NT2/D1 (cell line): ENCODE measurements around the gene VEZF1.
A peak's percentile ranks its signal among the peaks of the same experiment; 100 is the strongest.

ENCODE experiments used
- DNase-seq: peaks from one replicate; pipeline ENCODE4 v3.0.0-alpha.2; 2011; ENCODE audit warnings: low read depth, low spot score
- H3K27me3 ChIP-seq: 2 replicates; pipeline ENCODE4 v1.6.0; 2011; ENCODE audit warnings: mild to moderate bottlenecking; ENCODE audit not compliant: insufficient read length, insufficient read depth
- H3K36me3 ChIP-seq: 2 replicates; pipeline ENCODE4 v1.6.1; 2011; ENCODE audit warnings: mild to moderate bottlenecking, low read length, mixed read lengths; ENCODE audit not compliant: insufficient read depth, insufficient read length
- H3K4me1 ChIP-seq: 2 replicates; pipeline ENCODE4 v1.5.1; 2011; ENCODE audit not compliant: insufficient read depth, insufficient read length
- H3K4me3 ChIP-seq: 2 replicates; pipeline ENCODE4 v1.5.1; 2011; ENCODE audit warnings: low read depth; ENCODE audit not compliant: insufficient read length
- H3K9ac ChIP-seq: 2 replicates; pipeline ENCODE4 v1.6.0; 2011; ENCODE audit warnings: low read depth; ENCODE audit not compliant: insufficient read length
- H3K9me3 ChIP-seq: 2 replicates; pipeline ENCODE4 v1.5.1; 2011; ENCODE audit warnings: mild to moderate bottlenecking, low read length; ENCODE audit not compliant: insufficient read depth
- SUZ12 ChIP-seq: IDR thresholded peaks from 2 replicates; pipeline ENCODE4 v1.6.1; 2011; ENCODE audit not compliant: insufficient read length, insufficient read depth; ENCODE audit errors: extremely low read depth
- YY1 ChIP-seq: IDR thresholded peaks from 2 replicates; pipeline ENCODE4 v1.6.1; 2011; ENCODE audit not compliant: insufficient read length, insufficient read depth
- ZNF274 ChIP-seq: IDR thresholded peaks from 2 replicates; pipeline ENCODE4 v1.6.1; 2011; ENCODE audit warnings: mild to moderate bottlenecking, low read depth, low read length

Gene VEZF1

DNA sequence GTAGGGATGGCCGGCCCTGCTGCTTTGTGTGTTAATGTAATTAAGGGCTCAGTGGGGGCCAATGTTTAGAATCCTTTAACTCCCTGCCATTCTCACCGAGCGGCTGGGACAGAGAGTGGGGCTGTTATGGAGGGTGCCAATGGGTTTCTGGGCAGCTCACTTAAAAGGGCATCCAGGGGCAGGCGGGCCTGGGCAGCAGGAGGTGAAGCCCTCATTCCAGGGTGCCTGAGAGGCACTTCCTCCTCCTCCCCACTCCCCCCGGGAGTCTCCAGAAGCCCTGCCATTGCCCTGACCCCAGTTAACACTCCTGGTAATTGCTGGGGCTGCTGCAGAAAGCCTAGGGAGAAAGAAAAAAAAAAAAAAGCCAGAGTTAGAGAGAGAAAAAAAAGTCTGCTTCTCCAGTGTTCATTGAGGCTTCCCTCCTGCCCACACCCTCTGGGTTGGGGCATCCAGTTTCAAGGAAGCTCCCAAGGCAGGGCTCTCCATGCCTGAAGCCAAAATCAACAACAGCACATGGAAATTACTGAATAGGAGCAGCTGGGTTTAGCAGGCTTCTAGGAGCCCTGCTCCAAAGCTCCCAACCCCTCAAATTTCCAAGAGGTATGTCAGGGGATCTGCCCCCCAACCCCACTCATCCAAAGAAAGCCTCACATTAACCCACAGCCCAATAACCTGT lies 60.9 kb downstream of the VEZF1 start:
- no peaks in the 10 kb centered on the region for H3K9me3 ChIP-seq
- no peak for TF ChIP-seq ZNF274
- peak; percentile 4 for TF ChIP-seq YY1
- H3K36me3 ChIP-seq = no peaks in the 10 kb centered on the region
- no peak for DNase-seq
- no peak overlapping the region for H3K4me3 ChIP-seq
- H3K9ac ChIP-seq = peak overlapping the region; percentile 37
- H3K27me3 ChIP-seq = no peaks in the 10 kb centered on the region
- H3K4me1 ChIP-seq = peaks cover 26% of the 10 kb centered on the region

GRCh38 chr17:57926723-57927047 lies 61.4 kb downstream of the VEZF1 start:
- H3K36me3 ChIP-seq = no peaks in the 10 kb centered on the region
- H3K4me3 ChIP-seq = no peak overlapping the region
- no peak for DNase-seq
- no peaks in the 10 kb centered on the region for H3K27me3 ChIP-seq
- no peak for TF ChIP-seq ZNF274
- no peak for TF ChIP-seq YY1
- TF ChIP-seq SUZ12 = no peak
- H3K9me3 ChIP-seq = no peaks in the 10 kb centered on the region
- no peak overlapping the region for H3K9ac ChIP-seq
- H3K4me1 ChIP-seq = peaks cover 24% of the 10 kb centered on the region

- H3K9ac ChIP-seq = peak overlapping the region; percentile 37
- no peaks in the 10 kb centered on the region for H3K27me3 ChIP-seq
- DNase-seq = no peak
- TF ChIP-seq ZNF274 = no peak
- TF ChIP-seq YY1 = no peak
- no peak for TF ChIP-seq SUZ12
- no peak overlapping the region for H3K4me3 ChIP-seq
- H3K9me3 ChIP-seq = no peaks in the 10 kb centered on the region
- H3K36me3 ChIP-seq = no peaks in the 10 kb centered on the region
- H3K4me1 ChIP-seq = peaks cover 17% of the 10 kb centered on the region
Measured at GRCh38 chr17:57925361-57925990, 62.6 kb downstream of the VEZF1 start.

DNA sequence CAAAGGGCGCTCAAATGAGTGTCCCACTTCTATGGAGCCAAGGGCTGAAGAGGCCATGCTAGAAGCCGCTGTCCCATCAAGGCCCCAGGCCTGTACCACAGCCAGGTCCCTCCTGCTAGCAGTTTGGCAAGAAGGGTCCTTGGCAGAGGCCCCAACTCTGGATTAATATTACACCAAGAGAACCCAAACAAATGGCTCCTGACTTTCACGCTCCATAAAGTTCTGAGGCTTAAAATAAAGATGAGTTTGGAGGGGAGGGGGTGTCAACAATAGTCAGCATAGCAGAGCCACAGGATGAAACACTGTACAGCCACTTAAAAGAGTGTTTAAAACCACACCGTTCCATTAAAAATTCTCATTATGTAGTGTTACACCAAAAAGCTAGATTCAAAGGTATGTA lies 63.4 kb downstream of the VEZF1 start:
- TF ChIP-seq YY1 = no peak
- no peak for TF ChIP-seq ZNF274
- no peak for TF ChIP-seq SUZ12
- no peaks in the 10 kb centered on the region for H3K9me3 ChIP-seq
- DNase-seq = no peak
- no peaks in the 10 kb centered on the region for H3K27me3 ChIP-seq
- no peaks in the 10 kb centered on the region for H3K36me3 ChIP-seq
- H3K4me3 ChIP-seq = no peak overlapping the region
- no peak overlapping the region for H3K9ac ChIP-seq
- peaks cover 16% of the 10 kb centered on the region for H3K4me1 ChIP-seq
